ENCODE measurements around the gene EDN2.

DNA sequence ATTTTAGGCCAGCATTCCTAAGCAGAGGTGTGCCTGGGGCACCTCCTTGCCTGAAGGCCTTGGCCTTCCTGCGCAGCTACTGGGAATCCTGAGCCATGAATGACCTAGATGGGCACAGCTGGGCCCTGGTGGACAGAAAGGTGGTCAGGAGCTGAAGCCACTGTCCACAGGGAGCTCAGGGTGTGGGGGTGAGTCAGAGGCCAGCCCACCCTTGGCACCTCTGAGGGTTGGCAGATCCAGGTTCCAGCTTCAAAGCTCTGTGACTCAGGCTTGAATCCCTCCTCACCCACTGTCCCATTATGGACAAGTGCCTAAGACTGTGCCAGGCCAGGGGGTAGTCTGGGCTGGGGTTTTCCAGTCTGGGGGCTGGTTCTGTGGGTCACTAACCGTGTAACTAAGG is 6.4 kb upstream of the EDN2 start:
- TF ChIP-seq POLR2A (IDR thresholded peaks at IDR 0.05) = no peak
- TF ChIP-seq, protein P1, sequence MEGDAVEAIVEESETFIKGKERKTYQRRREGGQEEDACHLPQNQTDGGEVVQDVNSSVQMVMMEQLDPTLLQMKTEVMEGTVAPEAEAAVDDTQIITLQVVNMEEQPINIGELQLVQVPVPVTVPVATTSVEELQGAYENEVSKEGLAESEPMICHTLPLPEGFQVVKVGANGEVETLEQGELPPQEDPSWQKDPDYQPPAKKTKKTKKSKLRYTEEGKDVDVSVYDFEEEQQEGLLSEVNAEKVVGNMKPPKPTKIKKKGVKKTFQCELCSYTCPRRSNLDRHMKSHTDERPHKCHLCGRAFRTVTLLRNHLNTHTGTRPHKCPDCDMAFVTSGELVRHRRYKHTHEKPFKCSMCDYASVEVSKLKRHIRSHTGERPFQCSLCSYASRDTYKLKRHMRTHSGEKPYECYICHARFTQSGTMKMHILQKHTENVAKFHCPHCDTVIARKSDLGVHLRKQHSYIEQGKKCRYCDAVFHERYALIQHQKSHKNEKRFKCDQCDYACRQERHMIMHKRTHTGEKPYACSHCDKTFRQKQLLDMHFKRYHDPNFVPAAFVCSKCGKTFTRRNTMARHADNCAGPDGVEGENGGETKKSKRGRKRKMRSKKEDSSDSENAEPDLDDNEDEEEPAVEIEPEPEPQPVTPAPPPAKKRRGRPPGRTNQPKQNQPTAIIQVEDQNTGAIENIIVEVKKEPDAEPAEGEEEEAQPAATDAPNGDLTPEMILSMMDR (IDR thresholded peaks at IDR 0.05) = no peak

Measured in ovary (tissue), 3 donors.